PC-3 (cell line): ENCODE data around the gene EIF5. TPM values are rescaled to one million over a fixed set of nuclear protein-coding genes. Genes with fewer than 3 reads are reported as not detected.

Source experiments
- ATAC-seq: fragments of 200-7000 bp; cut with Tn5 transposase; 2 replicates; pipeline ENCODE4 v1.9.1; 2020; ENCODE audit warnings: mild to moderate bottlenecking, moderate library complexity
- BruUV-seq: library from RNA; stranded (reverse); fragments of 400-500 nt; replicated peaks from 2 replicates; lab custom pipeline; 2021; lab: Mats Ljungman, UMichigan
- CTCF ChIA-PET: fragments of 300-600 bp; sonication (Branson Sonifier 250); formaldehyde crosslinking; loops from one replicate; lab custom pipeline; 2022; ENCODE audit warnings: antibody characterized with exemption; lab: Charles Lee
- POLR2A ChIA-PET: fragments of 300-600 bp; sonication (Branson Sonifier 250); formaldehyde crosslinking; loops from one replicate; lab custom pipeline; 2022; ENCODE audit warnings: antibody characterized with exemption; ENCODE audit not compliant: unreplicated experiment; lab: Charles Lee
- DNase-seq: peaks from one replicate; pipeline ENCODE4 v3.0.0-alpha.2; 2015
- H2AFZ ChIP-seq: fragments of 300-600 bp; sonication (generic); 2 replicates; pipeline ENCODE4 v1.6.0; 2016; ENCODE audit warnings: antibody characterized with exemption, low read length
- H3F3A ChIP-seq: fragments of 300-600 bp; sonication (generic); one replicate; pipeline ENCODE4 v1.6.0; 2017; ENCODE audit warnings: antibody characterized with exemption, low read length, control low read depth, mild to moderate bottlenecking; ENCODE audit not compliant: unreplicated experiment
- H3K27ac ChIP-seq: fragments of 300-600 bp; sonication (generic); 2 replicates; pipeline ENCODE4 v1.5.1; 2016; ENCODE audit warnings: mild to moderate bottlenecking, low read length
- H3K27me3 ChIP-seq: fragments of 300-600 bp; sonication (generic); 2 replicates; pipeline ENCODE4 v1.6.1; 2016; ENCODE audit warnings: low read length, mixed read lengths
- H3K36me3 ChIP-seq: fragments of 300-600 bp; sonication (generic); 2 replicates; pipeline ENCODE4 v1.6.1; 2016; ENCODE audit warnings: low read depth, mixed run types, low read length, mixed read lengths
- H3K4me1 ChIP-seq: fragments of 300-600 bp; sonication (generic); 2 replicates; pipeline ENCODE4 v1.5.1; 2016; ENCODE audit warnings: low read length; ENCODE audit not compliant: insufficient read depth
- H3K4me2 ChIP-seq: fragments of 300-600 bp; sonication (generic); 2 replicates; pipeline ENCODE4 v1.6.0; 2016; ENCODE audit warnings: low read length
- H3K4me3 ChIP-seq: fragments of 300-600 bp; sonication (generic); 2 replicates; pipeline ENCODE4 v1.5.1; 2016; ENCODE audit warnings: mild to moderate bottlenecking, low read length, mixed read lengths
- H3K79me2 ChIP-seq: fragments of 300-600 bp; sonication (generic); 2 replicates; pipeline ENCODE4 v1.6.1; 2017; ENCODE audit warnings: low read length, mixed read lengths
- H3K9ac ChIP-seq: fragments of 300-600 bp; sonication (generic); 2 replicates; pipeline ENCODE4 v1.6.0; 2016; ENCODE audit warnings: mild to moderate bottlenecking, low read length
- H3K9me2 ChIP-seq: fragments of 300-600 bp; sonication (generic); replicated peaks from 2 replicates; pipeline ENCODE4 v1.6.1; 2016; ENCODE audit warnings: mixed run types, low read length, mixed read lengths
- H3K9me3 ChIP-seq: fragments of 300-600 bp; sonication (generic); 2 replicates; pipeline ENCODE4 v1.6.1; 2016; ENCODE audit warnings: low read length, mixed read lengths
- H4K20me1 ChIP-seq: fragments of 300-600 bp; sonication (generic); 2 replicates; pipeline ENCODE4 v1.6.1; 2016; ENCODE audit warnings: low read length, mixed read lengths
- EZH2 ChIP-seq: fragments of 300-600 bp; sonication (generic); IDR thresholded peaks from one replicate; pipeline ENCODE4 v1.6.1; 2017; ENCODE audit warnings: antibody characterized with exemption, mild to moderate bottlenecking, low read length; ENCODE audit not compliant: unreplicated experiment
- EZH2phosphoT487 ChIP-seq: fragments of 300-600 bp; sonication (generic); IDR thresholded peaks from 2 replicates; pipeline ENCODE4 v1.6.1; 2018; ENCODE audit warnings: mild to moderate bottlenecking, antibody characterized with exemption, low read length, borderline replicate concordance
- intact Hi-C: fragments of 100-400 bp; cut with micrococcal nuclease; formaldehyde crosslinking; loops from 2 replicates; pipeline ENCODE4 v1.9.0; 2023
- total RNA-seq: library from RNA; depleted of rRNA; stranded (reverse); fragments of >200 nt; gene quantifications from 2 replicates; pipeline ENCODE4 v1.2.3, GENCODE V29; 2014
- TF ChIP-seq, protein P1 (sequence below): fragments of 300-600 bp; sonication (generic); conservative IDR thresholded peaks from 2 replicates; pipeline ENCODE4 v1.5.1; 2017; ENCODE audit warnings: antibody characterized with exemption, low read depth, mild to moderate bottlenecking, low read length

EIF5 gene
- total RNA-seq, 1 experiment from 2014 or later: 216 TPM

DNA sequence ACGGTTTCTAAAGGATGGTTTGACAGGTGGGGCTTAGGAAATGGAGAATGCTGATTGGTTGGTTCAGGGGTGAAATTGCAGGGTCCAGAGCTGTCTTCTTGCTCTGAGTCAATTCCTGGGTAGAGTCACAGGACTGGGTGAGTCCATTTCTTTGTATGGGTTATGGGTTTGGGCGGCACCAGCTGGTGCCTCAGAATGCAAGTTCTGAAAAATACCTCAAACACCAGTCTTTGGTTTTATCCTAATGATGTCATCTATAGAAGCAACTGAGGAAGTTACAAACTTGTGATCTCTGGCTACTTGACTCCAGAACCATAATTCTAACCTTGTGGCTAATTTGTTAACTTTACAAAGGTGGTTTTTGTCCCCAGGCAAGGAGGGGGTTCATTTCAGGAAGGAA, 47.6 kb upstream of the EIF5 start:
- no peak for ATAC-seq
- no peak overlapping the region for H3K27ac ChIP-seq
- no peaks in the 10 kb centered on the region for H3K9me2 ChIP-seq
- no peaks in the 10 kb centered on the region for H3F3A ChIP-seq
- no peak overlapping the region for H3K4me2 ChIP-seq
- intact Hi-C loops: no loop called here
- H3K9ac ChIP-seq: no peak overlapping the region
- peaks cover 8% of the 10 kb centered on the region for H3K4me1 ChIP-seq
- ChIA-PET CTCF (no interaction called here), POLR2A (no interaction called here)
- DNase-seq: no peak
- H3K79me2 ChIP-seq: no peaks in the 10 kb centered on the region
- BruUV-seq: no TSS peak
- no peaks in the 10 kb centered on the region for H4K20me1 ChIP-seq
- no peak overlapping the region for H3K4me3 ChIP-seq
- H3K9me3 ChIP-seq: no peaks in the 10 kb centered on the region
- TF ChIP-seq EZH2phosphoT487 (no peak), EZH2 (no peak)
- TF ChIP-seq, protein P1, sequence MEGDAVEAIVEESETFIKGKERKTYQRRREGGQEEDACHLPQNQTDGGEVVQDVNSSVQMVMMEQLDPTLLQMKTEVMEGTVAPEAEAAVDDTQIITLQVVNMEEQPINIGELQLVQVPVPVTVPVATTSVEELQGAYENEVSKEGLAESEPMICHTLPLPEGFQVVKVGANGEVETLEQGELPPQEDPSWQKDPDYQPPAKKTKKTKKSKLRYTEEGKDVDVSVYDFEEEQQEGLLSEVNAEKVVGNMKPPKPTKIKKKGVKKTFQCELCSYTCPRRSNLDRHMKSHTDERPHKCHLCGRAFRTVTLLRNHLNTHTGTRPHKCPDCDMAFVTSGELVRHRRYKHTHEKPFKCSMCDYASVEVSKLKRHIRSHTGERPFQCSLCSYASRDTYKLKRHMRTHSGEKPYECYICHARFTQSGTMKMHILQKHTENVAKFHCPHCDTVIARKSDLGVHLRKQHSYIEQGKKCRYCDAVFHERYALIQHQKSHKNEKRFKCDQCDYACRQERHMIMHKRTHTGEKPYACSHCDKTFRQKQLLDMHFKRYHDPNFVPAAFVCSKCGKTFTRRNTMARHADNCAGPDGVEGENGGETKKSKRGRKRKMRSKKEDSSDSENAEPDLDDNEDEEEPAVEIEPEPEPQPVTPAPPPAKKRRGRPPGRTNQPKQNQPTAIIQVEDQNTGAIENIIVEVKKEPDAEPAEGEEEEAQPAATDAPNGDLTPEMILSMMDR: no peak
- no peaks in the 10 kb centered on the region for H3K36me3 ChIP-seq
- H2AFZ ChIP-seq: no peak overlapping the region
- H3K27me3 ChIP-seq: no peaks in the 10 kb centered on the region

DNA sequence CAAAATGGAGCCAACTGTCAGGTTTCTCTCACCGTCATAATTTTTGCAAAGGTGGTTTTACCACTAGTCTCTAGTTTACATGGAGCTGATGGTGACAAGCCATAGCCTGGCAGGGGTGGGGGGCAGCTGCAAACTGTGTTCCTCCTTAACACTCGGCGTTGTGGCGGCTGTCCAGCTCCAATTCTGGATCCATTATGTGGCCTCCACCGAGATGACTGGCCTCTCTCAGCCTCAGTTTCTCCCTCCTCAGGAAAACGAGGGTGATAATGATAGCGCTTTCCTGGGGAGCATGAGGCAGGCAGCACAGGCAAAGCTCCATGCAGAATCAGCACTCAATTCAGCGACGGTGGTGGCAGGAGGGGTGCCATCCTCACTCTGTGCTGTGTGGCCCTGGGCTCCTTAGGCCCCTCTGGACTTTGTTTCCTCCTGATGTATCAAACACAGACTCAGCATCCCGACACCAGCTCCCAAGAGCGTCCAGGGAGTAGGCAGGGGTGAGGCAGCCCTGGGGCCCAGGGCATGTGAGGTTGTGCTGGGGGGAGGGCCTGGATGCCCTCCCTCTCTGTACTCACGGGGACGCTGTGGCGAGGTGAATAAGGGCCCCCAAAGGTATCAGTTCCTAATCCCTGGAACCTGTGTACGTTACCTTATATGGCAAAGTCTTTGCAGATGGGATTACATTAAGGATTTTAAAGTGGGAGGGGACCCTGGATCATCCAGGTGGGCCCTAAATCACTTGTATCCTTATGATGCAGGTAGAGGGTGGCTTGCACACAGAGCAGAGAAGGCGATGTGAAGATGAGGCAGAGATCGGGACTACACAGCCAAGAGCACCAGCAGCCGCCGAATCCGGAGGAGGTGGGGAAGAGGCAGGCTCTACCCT, 46.8 kb upstream of the EIF5 start:
- ChIA-PET POLR2A (interaction anchor here (0.6 kb wide), 1 partner anchor 251 kb away, joined by 4 read pairs; no protein-coding TSS in a partner anchor), CTCF (no interaction called here)
- H3K9ac ChIP-seq: no peak overlapping the region
- no peak overlapping the region for H2AFZ ChIP-seq
- no peak overlapping the region for H3K4me2 ChIP-seq
- BruUV-seq: no TSS peak
- intact Hi-C loops: no loop called here
- TF ChIP-seq EZH2phosphoT487 (no peak), EZH2 (no peak)
- TF ChIP-seq, protein P1: no peak
- no peak for DNase-seq
- H3K27ac ChIP-seq: no peak overlapping the region
- no peaks in the 10 kb centered on the region for H3K9me3 ChIP-seq
- H3K36me3 ChIP-seq: no peaks in the 10 kb centered on the region
- ATAC-seq: no peak
- no peaks in the 10 kb centered on the region for H4K20me1 ChIP-seq
- H3K4me3 ChIP-seq: no peak overlapping the region
- no peaks in the 10 kb centered on the region for H3K79me2 ChIP-seq
- H3K27me3 ChIP-seq: no peaks in the 10 kb centered on the region
- H3K9me2 ChIP-seq: no peaks in the 10 kb centered on the region
- H3F3A ChIP-seq: no peaks in the 10 kb centered on the region
- H3K4me1 ChIP-seq: peaks cover 8% of the 10 kb centered on the region
